Measurements from ENCODE around the gene MACROD1.
"Not testable (repeated sequence)": the region's sequence is repeated elsewhere in the genome, so short reads cannot be mapped to it uniquely, and the experiment has no call there.

Gene MACROD1

GRCh38 chr11:64185175-64185692 is 19.3 kb upstream of the MACROD1 start:
- DNase-seq, result no peak

- DNase-seq, result no peak
These were observed 18.0 kb upstream of the MACROD1 start for GRCh38 chr11:64183890-64184289.

- peak; percentile 73 for DNase-seq
These were observed 15.8 kb upstream of the MACROD1 start for GRCh38 chr11:64181506-64182411.

GRCh38 chr11:64180891-64181290 is 15.0 kb upstream of the MACROD1 start:
- no peak for DNase-seq

- no peak for DNase-seq
These were observed 13.2 kb upstream of the MACROD1 start for GRCh38 chr11:64178951-64179639.

GRCh38 chr11:64178203-64178602 is 12.3 kb upstream of the MACROD1 start:
- DNase-seq, result no peak

- DNase-seq, result no peak
These were observed 10.8 kb upstream of the MACROD1 start for GRCh38 chr11:64176751-64177150.

- no peak for DNase-seq
These were observed 7.9 kb upstream of the MACROD1 start for GRCh38 chr11:64173616-64174355.

- no peak for DNase-seq
These were observed 4.5 kb upstream of the MACROD1 start for GRCh38 chr11:64170419-64170818.

- no peak for DNase-seq
These were observed 452 bp downstream of the MACROD1 start for GRCh38 chr11:64165481-64165841.

GRCh38 chr11:64164392-64165312 is 1.3 kb downstream of the MACROD1 start:
- DNase-seq, result peak; percentile 60

GRCh38 chr11:64163951-64164350 is 2.0 kb downstream of the MACROD1 start:
- DNase-seq, result no peak

GRCh38 chr11:64162769-64163168 is 3.1 kb downstream of the MACROD1 start:
- DNase-seq, result not testable (repeated sequence)

- DNase-seq, result no peak
These were observed 4.9 kb downstream of the MACROD1 start for GRCh38 chr11:64161037-64161436.

- DNase-seq, result no peak
These were observed 8.1 kb downstream of the MACROD1 start for GRCh38 chr11:64157631-64158394.

GRCh38 chr11:64156235-64157011 is 9.5 kb downstream of the MACROD1 start:
- no peak for DNase-seq

GRCh38 chr11:64153812-64154211 is 12.1 kb downstream of the MACROD1 start:
- no peak for DNase-seq

- peak; percentile 92 for DNase-seq
These were observed 12.8 kb downstream of the MACROD1 start for GRCh38 chr11:64152841-64153691.

- DNase-seq, result no peak
These were observed 14.6 kb downstream of the MACROD1 start for GRCh38 chr11:64151337-64151736.
